HEK293 (cell line): Measurements from ENCODE around the gene ZNF688.

Experiments used
- AEBP2 ChIP-seq: fragments of 450-650 bp; formaldehyde crosslinking; IDR thresholded peaks from 2 replicates; pipeline ENCODE4 v1.5.1; 2016; ENCODE audit warnings: missing biosample characterization, missing genetic modification characterization, borderline replicate concordance
- BCL6B ChIP-seq: fragments of 450-650 bp; formaldehyde crosslinking; IDR thresholded peaks from 2 replicates; pipeline ENCODE4 v1.5.1; 2017; ENCODE audit warnings: missing biosample characterization, missing genetic modification characterization
- KLF1 ChIP-seq: fragments of 450-650 bp; formaldehyde crosslinking; IDR thresholded peaks from 2 replicates; pipeline ENCODE4 v1.5.1; 2016; ENCODE audit warnings: missing biosample characterization, missing genetic modification characterization
- KLF16 ChIP-seq: fragments of 450-650 bp; formaldehyde crosslinking; IDR thresholded peaks from 2 replicates; pipeline ENCODE4 v1.5.1; 2017; ENCODE audit warnings: missing biosample characterization, missing genetic modification characterization
- KLF8 ChIP-seq: fragments of 450-650 bp; formaldehyde crosslinking; IDR thresholded peaks from 2 replicates; pipeline ENCODE4 v1.5.1; 2016; ENCODE audit warnings: missing biosample characterization, missing genetic modification characterization
- MYNN ChIP-seq: fragments of 450-650 bp; formaldehyde crosslinking; IDR thresholded peaks from 2 replicates; pipeline ENCODE4 v1.5.1; 2016; ENCODE audit warnings: missing biosample characterization, missing genetic modification characterization, borderline replicate concordance
- ZBTB20 ChIP-seq: fragments of 450-650 bp; formaldehyde crosslinking; IDR thresholded peaks from 2 replicates; pipeline ENCODE4 v1.5.1; 2016; ENCODE audit warnings: missing biosample characterization, missing genetic modification characterization
- ZNF146 ChIP-seq: fragments of 450-650 bp; formaldehyde crosslinking; IDR thresholded peaks from 2 replicates; pipeline ENCODE4 v1.5.1; 2016; ENCODE audit warnings: missing biosample characterization, missing genetic modification characterization
- ZNF175 ChIP-seq: fragments of 450-650 bp; formaldehyde crosslinking; IDR thresholded peaks from 2 replicates; pipeline ENCODE4 v1.5.1; 2016; ENCODE audit warnings: missing biosample characterization, missing genetic modification characterization
- ZNF23 ChIP-seq: fragments of 450-650 bp; formaldehyde crosslinking; IDR thresholded peaks from 2 replicates; pipeline ENCODE4 v1.5.1; 2016; ENCODE audit warnings: missing biosample characterization, missing genetic modification characterization, borderline replicate concordance
- ZNF311 ChIP-seq: fragments of 450-650 bp; formaldehyde crosslinking; IDR thresholded peaks from 2 replicates; pipeline ENCODE4 v1.5.1; 2017; ENCODE audit warnings: missing biosample characterization, missing genetic modification characterization, borderline replicate concordance
- ZNF335 ChIP-seq: fragments of 450-650 bp; formaldehyde crosslinking; conservative IDR thresholded peaks from 2 replicates; pipeline ENCODE4 v1.5.1; 2016; ENCODE audit warnings: missing biosample characterization, missing genetic modification characterization
- ZNF398 ChIP-seq: fragments of 450-650 bp; formaldehyde crosslinking; IDR thresholded peaks from 2 replicates; pipeline ENCODE4 v1.5.1; 2017; ENCODE audit warnings: missing biosample characterization, missing genetic modification characterization
- ZNF423 ChIP-seq: fragments of 450-650 bp; formaldehyde crosslinking; IDR thresholded peaks from 2 replicates; pipeline ENCODE4 v1.5.1; 2016; ENCODE audit warnings: missing biosample characterization, missing genetic modification characterization
- ZNF488 ChIP-seq: fragments of 450-650 bp; formaldehyde crosslinking; IDR thresholded peaks from 2 replicates; pipeline ENCODE4 v1.5.1; 2016; ENCODE audit warnings: missing biosample characterization, missing genetic modification characterization
- ZNF530 ChIP-seq: fragments of 450-650 bp; formaldehyde crosslinking; IDR thresholded peaks from 2 replicates; pipeline ENCODE4 v1.5.1; 2016; ENCODE audit warnings: low read depth, missing biosample characterization, missing genetic modification characterization
- ZNF585B ChIP-seq: fragments of 450-650 bp; formaldehyde crosslinking; IDR thresholded peaks from 2 replicates; pipeline ENCODE4 v1.5.1; 2016; ENCODE audit warnings: missing biosample characterization, missing genetic modification characterization
- ZNF596 ChIP-seq: fragments of 450-650 bp; IDR thresholded peaks from 2 replicates; pipeline ENCODE4 v1.5.0; 2018; ENCODE audit warnings: missing biosample characterization, mild to moderate bottlenecking, missing genetic modification characterization, moderate library complexity
- ZNF621 ChIP-seq: fragments of 450-650 bp; formaldehyde crosslinking; IDR thresholded peaks from 2 replicates; pipeline ENCODE4 v1.5.1; 2017; ENCODE audit warnings: missing biosample characterization, missing genetic modification characterization
- ZNF626 ChIP-seq: fragments of 450-650 bp; sonication (Bioruptor Pico); formaldehyde crosslinking; IDR thresholded peaks from 2 replicates; pipeline ENCODE4 v1.5.1; 2018; ENCODE audit warnings: missing biosample characterization, missing genetic modification characterization, inconsistent platforms
- ZNF747 ChIP-seq: fragments of 450-650 bp; formaldehyde crosslinking; IDR thresholded peaks from 2 replicates; pipeline ENCODE4 v1.5.1; 2016; ENCODE audit warnings: missing biosample characterization, missing genetic modification characterization
- ZNF837 ChIP-seq: fragments of 450-650 bp; formaldehyde crosslinking; IDR thresholded peaks from 2 replicates; pipeline ENCODE4 v1.5.1; 2016; ENCODE audit warnings: missing biosample characterization, missing genetic modification characterization
- ZSCAN23 ChIP-seq: fragments of 450-650 bp; formaldehyde crosslinking; IDR thresholded peaks from 2 replicates; pipeline ENCODE4 v1.5.1; 2016; ENCODE audit warnings: missing biosample characterization, missing genetic modification characterization
- TF ChIP-seq, protein P1 (sequence below): fragments of 450-650 bp; formaldehyde crosslinking; IDR thresholded peaks from 2 replicates; pipeline ENCODE4 v1.5.1; 2016; ENCODE audit warnings: missing biosample characterization, missing genetic modification characterization
- TF ChIP-seq, protein P2 (sequence below): fragments of 450-650 bp; formaldehyde crosslinking; IDR thresholded peaks from 2 replicates; pipeline ENCODE4 v1.5.1; 2016; ENCODE audit warnings: missing biosample characterization, missing genetic modification characterization
- TF ChIP-seq, protein P3 (sequence below): fragments of 450-650 bp; formaldehyde crosslinking; IDR thresholded peaks from 2 replicates; pipeline ENCODE4 v1.5.1; 2016; ENCODE audit warnings: missing biosample characterization, missing genetic modification characterization, low read depth

The ZNF688 gene

DNA sequence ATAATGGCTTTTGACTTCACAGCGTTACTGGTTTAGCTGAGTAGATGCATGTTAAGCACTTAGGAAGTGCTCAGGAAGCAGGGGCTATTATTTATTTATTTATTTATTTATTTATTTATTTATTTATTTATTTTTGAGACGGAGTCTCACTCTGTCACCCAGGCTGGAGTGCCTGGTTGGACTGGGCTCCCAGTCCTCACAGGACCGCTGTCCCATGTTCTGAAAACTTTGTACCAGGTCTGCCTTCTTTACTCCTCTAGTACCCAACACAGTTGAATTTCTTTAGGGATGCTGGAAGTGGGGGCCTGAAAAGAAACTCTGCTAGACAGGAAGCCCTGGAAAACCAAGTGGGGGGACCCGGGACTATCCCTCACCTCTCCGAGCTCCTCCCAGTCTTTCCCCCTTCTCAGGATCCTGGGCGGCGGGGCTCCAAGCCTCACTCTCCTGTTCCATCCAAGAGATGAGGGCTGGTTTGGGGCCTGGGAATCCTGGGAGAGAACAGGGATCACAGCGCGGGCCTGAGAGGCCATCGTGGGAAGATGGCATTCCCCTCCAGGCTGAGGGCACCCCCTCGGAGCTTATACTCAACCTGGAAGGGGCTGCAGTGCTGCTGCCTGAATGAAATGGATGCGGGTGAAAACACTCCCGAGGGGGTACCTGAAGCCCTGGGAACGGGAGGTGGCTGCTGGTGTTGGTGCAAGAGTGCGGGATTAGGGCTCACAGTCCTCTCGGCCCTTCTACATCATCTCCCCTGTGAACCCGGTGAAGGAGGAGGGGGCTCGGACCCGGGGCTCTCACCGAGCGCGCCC, 674 bp downstream of the ZNF688 start (continued):
- TF ChIP-seq ZNF626: no peak
- TF ChIP-seq MYNN: peak; percentile 77; the same call in 1 of the 2 replicates
- TF ChIP-seq ZNF423: no peak
- TF ChIP-seq ZNF488 (tag by site-specific recombination): 0 out of 2 replicates have a peak, but pooled peaks have one; percentile 41
- peak; percentile 93 for TF ChIP-seq ZNF335 (tag by site-specific recombination)
- no peak for TF ChIP-seq ZNF747
- peak; percentile 59; the same call in 1 of the 2 replicates for TF ChIP-seq ZSCAN23 (tag by site-specific recombination)
- TF ChIP-seq ZBTB20 (tag by site-specific recombination): peak; percentile 94; the same call in 1 of the 2 replicates
- TF ChIP-seq ZNF311: no peak
- TF ChIP-seq ZNF837 (tag by site-specific recombination): no peak
- no peak for TF ChIP-seq BCL6B (tag by site-specific recombination)
- TF ChIP-seq, protein P1, sequence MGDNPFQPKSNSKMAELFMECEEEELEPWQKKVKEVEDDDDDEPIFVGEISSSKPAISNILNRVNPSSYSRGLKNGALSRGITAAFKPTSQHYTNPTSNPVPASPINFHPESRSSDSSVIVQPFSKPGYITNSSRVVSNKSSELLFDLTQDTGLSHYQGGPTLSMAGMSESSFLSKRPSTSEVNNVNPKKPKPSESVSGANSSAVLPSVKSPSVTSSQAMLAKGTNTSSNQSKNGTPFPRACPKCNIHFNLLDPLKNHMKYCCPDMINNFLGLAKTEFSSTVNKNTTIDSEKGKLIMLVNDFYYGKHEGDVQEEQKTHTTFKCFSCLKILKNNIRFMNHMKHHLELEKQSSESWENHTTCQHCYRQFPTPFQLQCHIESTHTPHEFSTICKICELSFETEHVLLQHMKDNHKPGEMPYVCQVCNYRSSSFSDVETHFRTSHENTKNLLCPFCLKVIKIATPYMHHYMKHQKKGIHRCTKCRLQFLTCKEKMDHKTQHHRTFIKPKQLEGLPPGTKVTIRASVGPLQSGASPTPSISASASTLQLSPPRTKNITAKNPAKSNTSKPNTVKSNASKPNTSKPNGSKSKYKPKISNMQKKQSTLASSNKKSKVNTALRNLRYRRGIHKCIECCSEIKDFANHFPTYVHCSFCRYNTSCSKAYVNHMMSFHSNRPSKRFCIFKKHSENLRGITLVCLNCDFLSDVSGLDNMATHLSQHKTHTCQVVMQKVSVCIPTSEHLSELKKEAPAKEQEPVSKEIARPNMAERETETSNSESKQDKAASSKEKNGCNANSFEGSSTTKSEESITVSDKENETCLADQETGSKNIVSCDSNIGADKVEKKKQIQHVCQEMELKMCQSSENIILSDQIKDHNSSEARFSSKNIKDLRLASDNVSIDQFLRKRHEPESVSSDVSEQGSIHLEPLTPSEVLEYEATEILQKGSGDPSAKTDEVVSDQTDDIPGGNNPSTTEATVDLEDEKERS (tag by site-specific recombination): no peak
- TF ChIP-seq KLF1: peak; percentile 9; the same call in 1 of the 2 replicates
- TF ChIP-seq ZNF146 (tag by site-specific recombination): peak; percentile 47; the same call in 1 of the 2 replicates
- TF ChIP-seq, protein P2, sequence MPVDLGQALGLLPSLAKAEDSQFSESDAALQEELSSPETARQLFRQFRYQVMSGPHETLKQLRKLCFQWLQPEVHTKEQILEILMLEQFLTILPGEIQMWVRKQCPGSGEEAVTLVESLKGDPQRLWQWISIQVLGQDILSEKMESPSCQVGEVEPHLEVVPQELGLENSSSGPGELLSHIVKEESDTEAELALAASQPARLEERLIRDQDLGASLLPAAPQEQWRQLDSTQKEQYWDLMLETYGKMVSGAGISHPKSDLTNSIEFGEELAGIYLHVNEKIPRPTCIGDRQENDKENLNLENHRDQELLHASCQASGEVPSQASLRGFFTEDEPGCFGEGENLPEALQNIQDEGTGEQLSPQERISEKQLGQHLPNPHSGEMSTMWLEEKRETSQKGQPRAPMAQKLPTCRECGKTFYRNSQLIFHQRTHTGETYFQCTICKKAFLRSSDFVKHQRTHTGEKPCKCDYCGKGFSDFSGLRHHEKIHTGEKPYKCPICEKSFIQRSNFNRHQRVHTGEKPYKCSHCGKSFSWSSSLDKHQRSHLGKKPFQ (tag by site-specific recombination): peak; percentile 82
- TF ChIP-seq ZNF621 (tag by site-specific recombination): no peak
- TF ChIP-seq ZNF398 (tag by site-specific recombination): peak; percentile 70
- TF ChIP-seq ZNF23 (tag by site-specific recombination): peak; percentile 43; the same call in 1 of the 2 replicates
- TF ChIP-seq, protein P3, sequence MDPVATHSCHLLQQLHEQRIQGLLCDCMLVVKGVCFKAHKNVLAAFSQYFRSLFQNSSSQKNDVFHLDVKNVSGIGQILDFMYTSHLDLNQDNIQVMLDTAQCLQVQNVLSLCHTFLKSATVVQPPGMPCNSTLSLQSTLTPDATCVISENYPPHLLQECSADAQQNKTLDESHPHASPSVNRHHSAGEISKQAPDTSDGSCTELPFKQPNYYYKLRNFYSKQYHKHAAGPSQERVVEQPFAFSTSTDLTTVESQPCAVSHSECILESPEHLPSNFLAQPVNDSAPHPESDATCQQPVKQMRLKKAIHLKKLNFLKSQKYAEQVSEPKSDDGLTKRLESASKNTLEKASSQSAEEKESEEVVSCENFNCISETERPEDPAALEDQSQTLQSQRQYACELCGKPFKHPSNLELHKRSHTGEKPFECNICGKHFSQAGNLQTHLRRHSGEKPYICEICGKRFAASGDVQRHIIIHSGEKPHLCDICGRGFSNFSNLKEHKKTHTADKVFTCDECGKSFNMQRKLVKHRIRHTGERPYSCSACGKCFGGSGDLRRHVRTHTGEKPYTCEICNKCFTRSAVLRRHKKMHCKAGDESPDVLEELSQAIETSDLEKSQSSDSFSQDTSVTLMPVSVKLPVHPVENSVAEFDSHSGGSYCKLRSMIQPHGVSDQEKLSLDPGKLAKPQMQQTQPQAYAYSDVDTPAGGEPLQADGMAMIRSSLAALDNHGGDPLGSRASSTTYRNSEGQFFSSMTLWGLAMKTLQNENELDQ (tag by site-specific recombination): no peak
- TF ChIP-seq KLF16 (tag by site-specific recombination): no peak
- no peak for TF ChIP-seq ZNF596
- no peak for TF ChIP-seq ZNF585B
- TF ChIP-seq KLF8 (tag by site-specific recombination): no peak
- peak; percentile 82; the same call in 1 of the 2 replicates for TF ChIP-seq ZNF175 (tag by site-specific recombination)
- peak; percentile 96 for TF ChIP-seq ZNF530
- peak; percentile 99; the same call in 1 of the 2 replicates for TF ChIP-seq AEBP2 (tag by site-specific recombination)
